D341Med (cell line): ENCODE measurements around the gene HEMGN.
"Not testable (repeated sequence)": the region's sequence is repeated elsewhere in the genome, so short reads cannot be mapped to it uniquely, and the experiment has no call there.

Experiments used
- DNase-seq: peaks from one replicate; pipeline ENCODE4 v3.0.0; 2012; ENCODE audit warnings: low spot score

HEMGN gene

GRCh38 chr9:97938081-97938644, at the start of gene HEMGN:
TSS of gene HEMGN (minus strand) at chr9:97938172. CDS start at chr9:97938136, 36 bp downstream.
- no peak for DNase-seq

- no peak for DNase-seq
These were observed 49.5 kb upstream of the HEMGN start for GRCh38 chr9:97987487-97987886.

- no peak for DNase-seq
These were observed 47.3 kb upstream of the HEMGN start for GRCh38 chr9:97985058-97985861.

GRCh38 chr9:97984188-97985057, 46.5 kb upstream of the HEMGN start:
- peak; percentile 90 for DNase-seq

- DNase-seq: peak; percentile 77
These were observed 45.7 kb upstream of the HEMGN start for GRCh38 chr9:97983589-97984187.

GRCh38 chr9:97982683-97983588, 45.0 kb upstream of the HEMGN start, which contains the start of gene ANP32B:
TSS of gene ANP32B (plus strand) at chr9:97983341. CDS start at chr9:97983556, 215 bp downstream.
- DNase-seq: peak; percentile 92

- no peak for DNase-seq
These were observed 44.1 kb upstream of the HEMGN start for GRCh38 chr9:97981846-97982682.

- DNase-seq: no peak
These were observed 43.2 kb upstream of the HEMGN start for GRCh38 chr9:97980918-97981845.

GRCh38 chr9:97980479-97980803, 42.5 kb upstream of the HEMGN start:
- no peak for DNase-seq

- DNase-seq: peak; percentile 44
These were observed 42.0 kb upstream of the HEMGN start for GRCh38 chr9:97979788-97980478.

- DNase-seq: no peak
These were observed 40.6 kb upstream of the HEMGN start for GRCh38 chr9:97978371-97979130.

- not testable (repeated sequence) for DNase-seq
These were observed 38.7 kb upstream of the HEMGN start for GRCh38 chr9:97976633-97977032.

GRCh38 chr9:97975376-97975775, 37.4 kb upstream of the HEMGN start:
- no peak for DNase-seq

- no peak for DNase-seq
These were observed 34.8 kb upstream of the HEMGN start for GRCh38 chr9:97972753-97973152.

GRCh38 chr9:97970165-97970564, 32.2 kb upstream of the HEMGN start:
- DNase-seq: no peak

- DNase-seq: no peak
These were observed 31.0 kb upstream of the HEMGN start for GRCh38 chr9:97969014-97969413.

- no peak for DNase-seq
These were observed 28.5 kb upstream of the HEMGN start for GRCh38 chr9:97966493-97966892.

GRCh38 chr9:97964901-97965300, 26.9 kb upstream of the HEMGN start:
- DNase-seq: no peak
